Adipocyte (in vitro differentiated cells): ENCODE measurements around the gene ZBTB42.

Experiments
- DNase-seq: peaks from one replicate; pipeline ENCODE4 v3.0.0-alpha.2; 2015; ENCODE audit warnings: low read depth
- H3K27me3 ChIP-seq: replicated peaks from 2 replicates; pipeline ENCODE4 v1.7.0; 2013; ENCODE audit warnings: mild to moderate bottlenecking, low read length, moderate library complexity; ENCODE audit not compliant: control insufficient read depth, insufficient read depth
- H3K36me3 ChIP-seq: 2 replicates; pipeline ENCODE4 v1.7.0; 2013; ENCODE audit warnings: low read length, mild to moderate bottlenecking, moderate library complexity; ENCODE audit not compliant: control insufficient read depth, insufficient read depth, severe bottlenecking
- H3K4me1 ChIP-seq: 2 replicates; pipeline ENCODE4 v1.7.0; 2013; ENCODE audit warnings: mild to moderate bottlenecking, low read length, moderate library complexity; ENCODE audit not compliant: control insufficient read depth, insufficient read depth
- H3K4me3 ChIP-seq: 2 replicates; pipeline ENCODE4 v1.7.0; 2013; ENCODE audit warnings: mild to moderate bottlenecking, low read length, moderate library complexity
- H3K9ac ChIP-seq: 2 replicates; pipeline ENCODE4 v1.7.0; 2013; ENCODE audit warnings: mild to moderate bottlenecking, low read length, moderate library complexity
- H3K9me3 ChIP-seq: 2 replicates; pipeline ENCODE4 v1.7.0; 2013; ENCODE audit warnings: mild to moderate bottlenecking, low read length, moderate library complexity; ENCODE audit not compliant: control insufficient read depth

ZBTB42 gene

DNA sequence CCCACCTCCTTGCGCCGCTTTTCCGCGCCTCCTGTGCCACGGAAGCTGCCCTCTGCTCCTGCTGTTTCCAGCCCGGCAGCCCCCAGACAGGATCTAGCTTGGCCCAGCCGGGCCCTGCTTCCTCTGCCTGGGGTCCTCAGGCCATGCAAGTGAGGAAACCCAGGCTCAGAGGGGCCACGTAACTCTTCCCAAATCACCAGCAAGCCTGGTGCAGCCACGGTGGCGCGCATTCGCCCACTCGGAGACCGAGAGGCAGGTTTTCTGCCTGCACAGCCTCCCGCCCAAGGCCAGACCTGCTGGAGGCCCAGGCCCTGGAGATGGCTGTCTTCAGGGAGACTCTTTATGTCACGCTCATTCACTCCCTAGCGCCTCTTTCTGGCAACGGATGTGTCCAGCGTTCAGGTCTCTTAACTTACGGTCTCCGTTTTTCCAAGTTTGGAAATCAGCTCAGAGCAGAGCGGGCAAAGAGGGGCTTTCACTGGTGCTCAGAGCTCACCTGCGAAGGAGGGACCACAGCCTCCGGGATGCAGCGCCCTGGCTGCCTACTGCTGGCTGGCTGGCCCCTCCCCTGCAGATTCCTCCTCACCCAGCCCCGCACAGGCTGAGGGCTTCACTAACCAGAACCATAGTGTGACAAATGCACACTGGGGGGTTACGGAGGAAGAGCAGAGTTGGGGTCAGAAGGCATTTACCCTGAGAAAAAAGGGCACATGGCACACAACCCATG is 43.6 kb downstream of the ZBTB42 start:
- H3K36me3 ChIP-seq = no peaks in the 10 kb centered on the region
- DNase-seq = no peak
- H3K9ac ChIP-seq = peak overlapping the region; percentile 54
- H3K4me3 ChIP-seq = peak overlapping the region; percentile 79
- H3K9me3 ChIP-seq = no peaks in the 10 kb centered on the region
- H3K4me1 ChIP-seq = peaks cover 12% of the 10 kb centered on the region
- peaks cover 48% of the 10 kb centered on the region for H3K27me3 ChIP-seq

GRCh38 chr14:104845033-104845666 is 44.2 kb downstream of the ZBTB42 start:
- no peaks in the 10 kb centered on the region for H3K9me3 ChIP-seq
- no peak for DNase-seq
- H3K9ac ChIP-seq = no peak overlapping the region
- H3K4me3 ChIP-seq = no peak overlapping the region
- peaks cover 12% of the 10 kb centered on the region for H3K4me1 ChIP-seq
- peaks cover 48% of the 10 kb centered on the region for H3K27me3 ChIP-seq
- no peaks in the 10 kb centered on the region for H3K36me3 ChIP-seq

GRCh38 chr14:104845834-104846441 is 45.0 kb downstream of the ZBTB42 start:
- no peaks in the 10 kb centered on the region for H3K9me3 ChIP-seq
- no peak overlapping the region for H3K9ac ChIP-seq
- no peak for DNase-seq
- peaks cover 48% of the 10 kb centered on the region for H3K27me3 ChIP-seq
- peaks cover 12% of the 10 kb centered on the region for H3K4me1 ChIP-seq
- no peaks in the 10 kb centered on the region for H3K36me3 ChIP-seq
- no peak overlapping the region for H3K4me3 ChIP-seq

- Histone ChIP-seq H3K36me3 (no peaks in the 10 kb centered on the region), H3K9me3 (no peaks in the 10 kb centered on the region), H3K4me1 (no peaks in the 10 kb centered on the region), H3K4me3 (no peak overlapping the region), H3K9ac (no peak overlapping the region), H3K27me3 (peaks cover 24% of the 10 kb centered on the region)
- no peak for DNase-seq
Observed at GRCh38 chr14:104852280-104852663, 51.4 kb downstream of the ZBTB42 start.
